ENCODE results near the gene ZSCAN25.
A peak's percentile ranks its signal among the peaks of the same experiment; 100 is the strongest.

The ZSCAN25 gene

GRCh38 chr7:99666013-99666395 lies 49.3 kb downstream of the ZSCAN25 start:
- no peak overlapping the region for H3K27ac Mint-ChIP-seq (ENCODE audit: low read depth)
- no peaks in the 10 kb centered on the region for H3K9me3 Mint-ChIP-seq
- ATAC-seq (replicated peaks; ENCODE audit: extremely low read depth, poor library complexity, severe bottlenecking) (no peak), DNase-seq (ENCODE audit: low spot score in 2 of 2) (no peak)
- H3K4me1 Mint-ChIP-seq = no peaks in the 10 kb centered on the region
- H3K27me3 Mint-ChIP-seq = no peaks in the 10 kb centered on the region
- H3K36me3 Mint-ChIP-seq (ENCODE audit: insufficient read depth) = peaks cover 5% of the 10 kb centered on the region
- H3K4me3 Mint-ChIP-seq = no peak overlapping the region

GRCh38 chr7:99667179-99667578 lies 50.4 kb downstream of the ZSCAN25 start:
- peaks cover 5% of the 10 kb centered on the region for H3K36me3 Mint-ChIP-seq (ENCODE audit: insufficient read depth)

GRCh38 chr7:99668541-99668940 lies 51.8 kb downstream of the ZSCAN25 start:
- peaks cover 5% of the 10 kb centered on the region for H3K36me3 Mint-ChIP-seq (ENCODE audit: insufficient read depth)
- no peak overlapping the region for H3K27ac Mint-ChIP-seq (ENCODE audit: low read depth)
- ATAC-seq (replicated peaks; ENCODE audit: extremely low read depth, poor library complexity, severe bottlenecking) = no peak
- DNase-seq (ENCODE audit: low spot score in 2 of 2) = no peak
- H3K9me3 Mint-ChIP-seq = no peaks in the 10 kb centered on the region
- H3K4me3 Mint-ChIP-seq = no peak overlapping the region
- H3K27me3 Mint-ChIP-seq = no peaks in the 10 kb centered on the region
- H3K4me1 Mint-ChIP-seq = no peaks in the 10 kb centered on the region

More at GRCh38 chr7:99667179-99667578, 50.4 kb downstream of the ZSCAN25 start:
- Mint-ChIP-seq H3K4me3 (no peak overlapping the region), H3K9me3 (no peaks in the 10 kb centered on the region), H3K27me3 (no peaks in the 10 kb centered on the region), H3K4me1 (no peaks in the 10 kb centered on the region), H3K27ac (ENCODE audit: low read depth) (no peak overlapping the region)
- DNase-seq (ENCODE audit: low spot score in 2 of 2) = no peak
- no peak for ATAC-seq (replicated peaks; ENCODE audit: extremely low read depth, poor library complexity, severe bottlenecking)

GRCh38 chr7:99669782-99670181 lies 53.0 kb downstream of the ZSCAN25 start:
- Mint-ChIP-seq H3K9me3 (no peaks in the 10 kb centered on the region), H3K4me1 (peaks cover 2% of the 10 kb centered on the region), H3K36me3 (ENCODE audit: insufficient read depth) (peaks cover 3% of the 10 kb centered on the region), H3K4me3 (no peak overlapping the region), H3K27ac (ENCODE audit: low read depth) (no peak overlapping the region), H3K27me3 (no peaks in the 10 kb centered on the region)
- ATAC-seq (replicated peaks; ENCODE audit: extremely low read depth, poor library complexity, severe bottlenecking) = no peak
- DNase-seq (ENCODE audit: low spot score in 2 of 2) = no peak

GRCh38 chr7:99672573-99672972 lies 55.8 kb downstream of the ZSCAN25 start:
- H3K4me3 Mint-ChIP-seq = no peak overlapping the region

GRCh38 chr7:99674995-99675742 lies 58.4 kb downstream of the ZSCAN25 start:
- H3K27me3 Mint-ChIP-seq = no peaks in the 10 kb centered on the region
- H3K4me3 Mint-ChIP-seq = no peak overlapping the region
- DNase-seq (ENCODE audit: low spot score in 2 of 2) (no peak), ATAC-seq (replicated peaks; ENCODE audit: extremely low read depth, poor library complexity, severe bottlenecking) (no peak)
- H3K4me1 Mint-ChIP-seq = peaks cover 13% of the 10 kb centered on the region
- peak overlapping the region; percentile 90 for H3K27ac Mint-ChIP-seq (ENCODE audit: low read depth)
- H3K36me3 Mint-ChIP-seq (ENCODE audit: insufficient read depth) = peaks cover 1% of the 10 kb centered on the region
- H3K9me3 Mint-ChIP-seq = no peaks in the 10 kb centered on the region

More at GRCh38 chr7:99672573-99672972, 55.8 kb downstream of the ZSCAN25 start:
- Mint-ChIP-seq H3K36me3 (ENCODE audit: insufficient read depth) (peaks cover 4% of the 10 kb centered on the region), H3K27me3 (no peaks in the 10 kb centered on the region), H3K27ac (ENCODE audit: low read depth) (no peak overlapping the region), H3K4me1 (peaks cover 13% of the 10 kb centered on the region), H3K9me3 (no peaks in the 10 kb centered on the region)
- no peak for DNase-seq (ENCODE audit: low spot score in 2 of 2)
- no peak for ATAC-seq (replicated peaks; ENCODE audit: extremely low read depth, poor library complexity, severe bottlenecking)

- Mint-ChIP-seq H3K27ac (ENCODE audit: low read depth) (no peak overlapping the region), H3K36me3 (ENCODE audit: insufficient read depth) (peaks cover 1% of the 10 kb centered on the region), H3K27me3 (peaks cover 6% of the 10 kb centered on the region), H3K4me1 (peaks cover 13% of the 10 kb centered on the region), H3K9me3 (no peaks in the 10 kb centered on the region), H3K4me3 (no peak overlapping the region)
- ATAC-seq (replicated peaks; ENCODE audit: extremely low read depth, poor library complexity, severe bottlenecking) (no peak), DNase-seq (ENCODE audit: low spot score in 2 of 2) (no peak)
Measured at GRCh38 chr7:99677013-99677647, 60.4 kb downstream of the ZSCAN25 start.

- Mint-ChIP-seq H3K9me3 (no peaks in the 10 kb centered on the region), H3K27me3 (peaks cover 11% of the 10 kb centered on the region), H3K4me3 (no peak overlapping the region), H3K36me3 (ENCODE audit: insufficient read depth) (peaks cover 1% of the 10 kb centered on the region), H3K27ac (ENCODE audit: low read depth) (no peak overlapping the region), H3K4me1 (peaks cover 13% of the 10 kb centered on the region)
- ATAC-seq (replicated peaks; ENCODE audit: extremely low read depth, poor library complexity, severe bottlenecking) = no peak
- DNase-seq (ENCODE audit: low spot score in 2 of 2) = no peak
Measured at GRCh38 chr7:99677648-99678045, 60.9 kb downstream of the ZSCAN25 start.

- ATAC-seq (replicated peaks; ENCODE audit: extremely low read depth, poor library complexity, severe bottlenecking) (no peak), DNase-seq (ENCODE audit: low spot score in 2 of 2) (no peak)
- peaks cover 20% of the 10 kb centered on the region for H3K27me3 Mint-ChIP-seq
- H3K9me3 Mint-ChIP-seq = no peaks in the 10 kb centered on the region
- no peak overlapping the region for H3K4me3 Mint-ChIP-seq
- H3K27ac Mint-ChIP-seq (ENCODE audit: low read depth) = no peak overlapping the region
- H3K4me1 Mint-ChIP-seq = peaks cover 13% of the 10 kb centered on the region
- H3K36me3 Mint-ChIP-seq (ENCODE audit: insufficient read depth) = peaks cover 1% of the 10 kb centered on the region
Measured at GRCh38 chr7:99679032-99679399, 62.3 kb downstream of the ZSCAN25 start.

- H3K9me3 Mint-ChIP-seq = no peaks in the 10 kb centered on the region
- peaks cover 21% of the 10 kb centered on the region for H3K27me3 Mint-ChIP-seq
- no peak within 1 kb of the TSS for H3K27ac Mint-ChIP-seq (ENCODE audit: low read depth)
- no peak within 1 kb of the TSS for H3K4me3 Mint-ChIP-seq
- DNase-seq (ENCODE audit: low spot score in 2 of 2) (no peak), ATAC-seq (replicated peaks; ENCODE audit: extremely low read depth, poor library complexity, severe bottlenecking) (no peak)
- peaks cover 13% of the 10 kb centered on the region for H3K4me1 Mint-ChIP-seq
- peaks cover 1% of the 10 kb centered on the region for H3K36me3 Mint-ChIP-seq (ENCODE audit: insufficient read depth)
Measured at GRCh38 chr7:99679400-99680191, 62.9 kb downstream of the ZSCAN25 start, which contains the start of gene CYP3A5. TSS of gene CYP3A5 (minus strand) at chr7:99679996. CDS start at chr7:99679896, 100 bp downstream.

Measured in central memory CD8-positive, alpha-beta T cell (primary cell).